Posterior vena cava (tissue), 2 donors: Measurements from ENCODE around the gene SSX2. TPM values are rescaled to one million over a fixed set of nuclear protein-coding genes. Genes with fewer than 3 reads are reported as not detected.
"Not testable (repeated sequence)": the region's sequence is repeated elsewhere in the genome, so short reads cannot be mapped to it uniquely, and the experiment has no call there.

Experiments
- DNase-seq: peaks from one replicate; pipeline ENCODE4 v3.0.0-alpha.2; 2020; ENCODE audit warnings: low spot score
- intact Hi-C, 2 donors: fragments of 100-400 bp; cut with DNase I; formaldehyde crosslinking; loops; one replicate each; pipeline versions ENCODE4 v1.14.1 to v1.14.2; 2022 to 2023
- long read RNA-seq, 2 donors: library from polyadenylated mRNA; unstranded; transcript quantifications; one replicate each; pipeline ENCODE4 v2.0.0, GENCODE V29; 2020 to 2021
- total RNA-seq, 2 donors: library from RNA; stranded (reverse); fragmentation: NEBNext Ultra II Directional; extraction: Animal tissue kit (Norgen Biotek cat#: 25700); gene quantifications; one replicate each; pipeline ENCODE4 v1.2.1, GENCODE V29; 2021
- donor health status: DM: yes; HTN: yes; CAD: no.
- donor health status: DM: yes; HTN: yes; CAD: no.

The SSX2 gene, protein sequence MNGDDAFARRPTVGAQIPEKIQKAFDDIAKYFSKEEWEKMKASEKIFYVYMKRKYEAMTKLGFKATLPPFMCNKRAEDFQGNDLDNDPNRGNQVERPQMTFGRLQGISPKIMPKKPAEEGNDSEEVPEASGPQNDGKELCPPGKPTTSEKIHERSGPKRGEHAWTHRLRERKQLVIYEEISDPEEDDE
- total RNA-seq: not detected
- long read RNA-seq, donor 1: 0 reads
- long read RNA-seq, donor 2: 0 reads

DNA sequence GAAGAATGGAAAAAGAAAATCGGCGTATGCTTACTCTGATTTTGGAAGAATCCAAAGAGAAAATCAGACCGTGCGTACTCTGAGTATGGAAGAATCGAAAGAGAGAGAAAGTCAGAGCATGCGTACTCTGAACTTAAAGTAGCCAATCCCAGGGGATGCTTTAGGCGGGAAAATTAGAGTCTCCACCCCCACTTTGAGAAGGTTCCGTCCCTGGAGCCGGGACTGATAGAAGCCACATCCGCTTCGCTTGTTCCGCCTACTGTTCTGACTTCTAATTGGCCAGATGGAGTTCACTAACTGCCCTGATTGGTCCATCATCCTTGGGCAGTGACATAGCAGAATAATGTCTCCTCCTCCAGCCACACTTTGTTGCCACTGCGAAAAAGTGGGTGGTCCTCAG, at the start of gene SSX2:
Gene SSX2, minus strand, starts transcription at position 101 of the 400 bp plus-strand sequence. CDS start 1,429 bp downstream, outside the sequence.
- intact Hi-C loops: not testable (repeated sequence)

GRCh38 chrX:52750952-52751351, 44.0 kb upstream of the SSX2 start, which contains the start of gene SSX2B:
Gene SSX2B, plus strand, starts transcription at chrX:52751252. Its CDS starts 1,429 bp downstream, at chrX:52752681.
- intact Hi-C loops, DNase-seq: not testable (repeated sequence)

More for the DNA sequence above, at the start of gene SSX2:
- not testable (repeated sequence) for DNase-seq

DNA sequence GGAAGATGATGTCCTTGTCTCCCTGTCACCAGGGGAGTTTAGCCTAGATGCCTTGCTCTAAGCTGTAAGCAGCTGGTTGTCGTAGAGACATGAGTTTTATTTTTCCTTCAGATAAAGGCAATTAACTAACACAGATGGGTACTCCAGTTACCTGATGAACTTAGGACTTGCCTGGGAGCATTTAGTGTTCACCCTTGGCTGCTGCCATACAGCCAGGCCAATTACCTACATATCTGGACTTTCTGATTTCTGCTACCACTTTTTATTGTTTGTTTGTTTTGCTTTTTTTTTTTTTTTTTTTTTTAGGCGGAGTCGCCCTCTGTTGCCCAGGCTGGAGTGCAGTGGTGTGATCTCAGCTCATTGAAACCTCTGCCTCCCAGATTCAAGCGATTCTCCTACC, 14.9 kb downstream of the SSX2 start:
- DNase-seq, intact Hi-C loops: not testable (repeated sequence)

DNA sequence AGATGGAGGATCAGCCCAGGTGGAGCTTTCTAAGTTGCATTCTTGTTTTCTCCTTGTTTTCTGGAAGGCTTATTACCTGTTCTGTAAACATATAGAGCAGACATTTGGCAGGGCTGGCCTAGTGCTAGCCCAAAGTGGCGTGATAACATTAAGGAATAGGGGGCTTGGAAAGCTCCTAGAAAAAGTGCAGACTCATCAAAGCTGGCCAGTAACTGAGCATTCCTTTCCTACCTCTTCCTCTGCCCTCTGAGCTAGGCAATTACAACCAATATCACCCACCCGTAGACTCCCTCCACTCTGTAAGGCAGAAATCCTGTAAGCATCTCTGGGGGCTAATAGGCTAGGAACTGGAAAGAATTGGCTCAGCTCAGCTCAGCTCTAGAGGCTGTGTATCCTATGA, 44.8 kb downstream of the SSX2 start:
- intact Hi-C loops, DNase-seq: not testable (repeated sequence)

DNA sequence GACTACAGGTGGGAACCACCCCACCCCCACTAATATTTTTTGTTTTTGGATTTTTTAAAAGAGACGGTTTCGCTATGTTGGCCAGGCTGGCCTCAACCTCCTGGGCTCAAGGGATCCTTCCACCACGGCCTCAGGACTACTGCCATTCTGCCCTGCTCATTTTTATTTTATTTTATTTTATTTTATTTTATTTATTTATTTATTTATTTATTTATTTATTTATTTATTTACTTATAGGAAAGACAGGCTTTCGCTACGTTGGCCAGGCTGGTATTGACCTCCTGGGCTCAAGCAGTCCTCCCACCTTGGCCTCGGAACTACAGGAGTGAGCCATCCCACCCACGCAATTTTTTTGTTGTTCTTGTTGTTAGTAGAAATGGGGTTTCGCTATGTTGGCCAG, 51.5 kb downstream of the SSX2 start:
- intact Hi-C loops, DNase-seq: not testable (repeated sequence)

GRCh38 chrX:52654800-52655199, 52.2 kb downstream of the SSX2 start, which contains the start of gene SSX7:
Gene SSX7, minus strand, starts transcription at chrX:52654900. Its CDS starts 1,428 bp downstream, at chrX:52653472.
- intact Hi-C loops, DNase-seq: not testable (repeated sequence)

DNA sequence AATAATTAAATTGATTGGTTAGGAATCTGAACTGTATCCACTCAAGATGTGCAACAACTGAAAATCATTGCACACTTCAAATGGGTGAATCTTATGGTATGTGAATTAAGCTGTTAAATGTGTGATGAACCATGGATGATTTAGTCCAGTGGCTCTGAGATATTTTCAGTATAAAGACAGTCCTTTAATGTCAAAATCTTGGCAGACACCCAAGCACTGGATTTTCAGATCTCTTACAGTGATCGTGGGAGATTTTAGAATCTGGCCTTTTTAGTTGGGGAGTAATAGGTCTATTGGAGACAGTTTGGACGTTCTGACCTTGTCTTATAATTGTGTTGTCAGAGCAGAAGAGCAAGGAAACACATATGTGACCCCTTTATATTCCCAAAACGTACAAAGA, 56.3 kb downstream of the SSX2 start:
- DNase-seq, intact Hi-C loops: not testable (repeated sequence)

GRCh38 chrX:52648956-52649355, 58.0 kb downstream of the SSX2 start:
- DNase-seq, intact Hi-C loops: not testable (repeated sequence)

Other genes starting within 250 kb of the SSX2 start
- gene XAGE1A, start 211.4 kb downstream of the SSX2 start, total RNA-seq: not detected
- gene XAGE1B, start 190.1 kb downstream of the SSX2 start, total RNA-seq: not detected
- not detected for gene SSX7, start 52.3 kb downstream of the SSX2 start, total RNA-seq
- gene SSX2B, start 44.1 kb upstream of the SSX2 start, total RNA-seq: not detected
- not detected for gene SPANXN5, start 90.2 kb upstream of the SSX2 start, total RNA-seq
- not detected for gene XAGE5, start 104.1 kb upstream of the SSX2 start, total RNA-seq
- gene XAGE3, start 160.9 kb upstream of the SSX2 start, total RNA-seq: not detected
- 10 to 100 TPM in 1 of 2 donors, 1 to 10 TPM in 1; 7.9 to 14.2 TPM for gene FAM156B, start 190.2 kb upstream of the SSX2 start, total RNA-seq